Measurements from ENCODE around the gene ZNF414.

The ZNF414 gene

GRCh38 chr19:8498295-8498694 is 15.7 kb downstream of the ZNF414 start:
- H3K9ac ChIP-seq (ENCODE audit: low read length), result no peak overlapping the region
- H3K9me2 ChIP-seq (ENCODE audit: low read depth, low read length), result no peaks in the 10 kb centered on the region
- no peaks in the 10 kb centered on the region for H3K4me1 ChIP-seq (ENCODE audit: insufficient read depth, low read length, severe bottlenecking)

GRCh38 chr19:8494158-8494557 is 19.8 kb downstream of the ZNF414 start:
- Histone ChIP-seq H3F3A (ENCODE audit: insufficient read depth, low read length) (no peaks in the 10 kb centered on the region), H3K9me2 (ENCODE audit: low read depth, low read length) (no peaks in the 10 kb centered on the region), H3K36me3 (ENCODE audit: insufficient read depth, low read length) (peaks cover under 1% of the 10 kb centered on the region; the same call in 1 of the 2 replicates), H3K79me2 (ENCODE audit: insufficient read depth, low read length) (no peaks in the 10 kb centered on the region), H3K27me3 (ENCODE audit: insufficient read depth, low read length) (no peaks in the 10 kb centered on the region), H3K4me3 (ENCODE audit: low read depth, low read length, poor library complexity, severe bottlenecking) (no peak overlapping the region), H3K9ac (ENCODE audit: low read length) (no peak overlapping the region), H3K9me3 (ENCODE audit: low read length) (no peaks in the 10 kb centered on the region), H3K27ac (ENCODE audit: low read depth, low read length, poor library complexity, severe bottlenecking) (no peak overlapping the region), H3K4me2 (ENCODE audit: low read length) (no peak overlapping the region), H2AFZ (ENCODE audit: low read length) (no peak overlapping the region), H4K20me1 (ENCODE audit: insufficient read depth, low read length) (no peaks in the 10 kb centered on the region), H3K4me1 (ENCODE audit: insufficient read depth, low read length, severe bottlenecking) (no peaks in the 10 kb centered on the region)
- no peak for TF ChIP-seq CTCF (IDR thresholded peaks at IDR 0.05; ENCODE audit: low read length)
- no peak for TF ChIP-seq EZH2 (IDR thresholded peaks at IDR 0.05; ENCODE audit: borderline replicate concordance, low read length)

More at GRCh38 chr19:8498295-8498694, 15.7 kb downstream of the ZNF414 start:
- no peaks in the 10 kb centered on the region for H3K79me2 ChIP-seq (ENCODE audit: insufficient read depth, low read length)
- no peak overlapping the region for H3K4me3 ChIP-seq (ENCODE audit: low read depth, low read length, poor library complexity, severe bottlenecking)
- no peaks in the 10 kb centered on the region for H4K20me1 ChIP-seq (ENCODE audit: insufficient read depth, low read length)
- H3F3A ChIP-seq (ENCODE audit: insufficient read depth, low read length), result no peaks in the 10 kb centered on the region
- H3K27me3 ChIP-seq (ENCODE audit: insufficient read depth, low read length), result no peaks in the 10 kb centered on the region
- H3K36me3 ChIP-seq (ENCODE audit: insufficient read depth, low read length), result no peaks in the 10 kb centered on the region
- H3K9me3 ChIP-seq (ENCODE audit: low read length), result no peaks in the 10 kb centered on the region
- no peak for TF ChIP-seq CTCF (IDR thresholded peaks at IDR 0.05; ENCODE audit: low read length)
- TF ChIP-seq EZH2 (IDR thresholded peaks at IDR 0.05; ENCODE audit: borderline replicate concordance, low read length), result no peak
- H3K4me2 ChIP-seq (ENCODE audit: low read length), result no peak overlapping the region
- no peak overlapping the region for H3K27ac ChIP-seq (ENCODE audit: low read depth, low read length, poor library complexity, severe bottlenecking)
- H2AFZ ChIP-seq (ENCODE audit: low read length), result no peak overlapping the region

GRCh38 chr19:8491574-8491973 is 22.4 kb downstream of the ZNF414 start:
- Histone ChIP-seq H3F3A (ENCODE audit: insufficient read depth, low read length) (no peaks in the 10 kb centered on the region), H2AFZ (ENCODE audit: low read length) (no peak overlapping the region), H3K9me3 (ENCODE audit: low read length) (no peaks in the 10 kb centered on the region), H3K4me1 (ENCODE audit: insufficient read depth, low read length, severe bottlenecking) (no peaks in the 10 kb centered on the region), H3K27me3 (ENCODE audit: insufficient read depth, low read length) (no peaks in the 10 kb centered on the region), H3K27ac (ENCODE audit: low read depth, low read length, poor library complexity, severe bottlenecking) (no peak overlapping the region), H3K9ac (ENCODE audit: low read length) (no peak overlapping the region), H3K4me2 (ENCODE audit: low read length) (no peak overlapping the region), H3K4me3 (ENCODE audit: low read depth, low read length, poor library complexity, severe bottlenecking) (no peak overlapping the region), H3K79me2 (ENCODE audit: insufficient read depth, low read length) (no peaks in the 10 kb centered on the region), H3K36me3 (ENCODE audit: insufficient read depth, low read length) (peaks cover 27% of the 10 kb centered on the region), H4K20me1 (ENCODE audit: insufficient read depth, low read length) (no peaks in the 10 kb centered on the region), H3K9me2 (ENCODE audit: low read depth, low read length) (no peaks in the 10 kb centered on the region)
- TF ChIP-seq EZH2 (IDR thresholded peaks at IDR 0.05; ENCODE audit: borderline replicate concordance, low read length) (no peak), CTCF (IDR thresholded peaks at IDR 0.05; ENCODE audit: low read length) (no peak)
